Natural killer cell (primary cell): ENCODE results near the gene CATSPERB. TPM values are rescaled to one million over a fixed set of nuclear protein-coding genes. Genes with fewer than 3 reads are reported as not detected.
"Not testable (repeated sequence)": the region's sequence is repeated elsewhere in the genome, so short reads cannot be mapped to it uniquely, and the experiment has no call there.

Experiments used
- ATAC-seq, 3 donors: fragments of 150-1000 bp in 2 of 3; fragments of 200-7000 bp in 1 of 3; cut with Tn5 transposase; 1 replicate in 1 of 3; 2 replicates in 2 of 3; pipeline ENCODE4 v1.10.0; 2021; ENCODE audit warnings: mild to moderate bottlenecking in 2 of 3, moderate library complexity in 2 of 3
- DNase-seq, 2 donors: peaks; one replicate each; pipeline versions ENCODE4 v3.0.0 to v3.0.0-alpha.2; 2013 to 2021; ENCODE audit warnings: mixed read lengths in 1 of 2
- H3K27ac ChIP-seq: one replicate; pipeline ENCODE4 v1.5.1; 2013; ENCODE audit warnings: mild to moderate bottlenecking, low read length
- H3K27me3 ChIP-seq: one replicate; pipeline ENCODE4 v1.6.1; 2013; ENCODE audit warnings: low read length; ENCODE audit not compliant: control insufficient read depth, insufficient read depth
- H3K36me3 ChIP-seq: one replicate; pipeline ENCODE4 v1.6.1; 2013; ENCODE audit warnings: low read length; ENCODE audit not compliant: control insufficient read depth, insufficient read depth
- H3K4me1 ChIP-seq: one replicate; pipeline ENCODE4 v1.6.1; 2013; ENCODE audit warnings: low read length; ENCODE audit not compliant: control insufficient read depth, insufficient read depth
- H3K4me3 ChIP-seq: one replicate; pipeline ENCODE4 v1.5.1; 2013; ENCODE audit warnings: low read length
- H3K9me3 ChIP-seq: one replicate; pipeline ENCODE4 v1.6.1; 2013; ENCODE audit warnings: low read length; ENCODE audit not compliant: control insufficient read depth, insufficient read depth
- H3K27ac Mint-ChIP-seq, 2 donors: one replicate each; pipeline ENCODE4 v1.8.0; 2022; ENCODE audit warnings: mild to moderate bottlenecking in 2 of 2, mixed read lengths in 2 of 2, moderate library complexity in 1 of 2
- H3K27me3 Mint-ChIP-seq, 2 donors: one replicate each; pipeline ENCODE4 v1.8.0; 2022; ENCODE audit warnings: low read depth in 2 of 2, mixed read lengths in 2 of 2
- H3K36me3 Mint-ChIP-seq: one replicate; pipeline ENCODE4 v1.8.0; 2022; ENCODE audit warnings: mixed read lengths
- H3K4me1 Mint-ChIP-seq, 2 donors: one replicate each; pipeline ENCODE4 v1.8.0; 2022; ENCODE audit warnings: mixed read lengths in 2 of 2
- H3K4me3 Mint-ChIP-seq: one replicate; pipeline ENCODE4 v1.8.0; 2022; ENCODE audit warnings: mild to moderate bottlenecking, moderate library complexity, mixed read lengths
- H3K9me3 Mint-ChIP-seq, 2 donors: one replicate each; pipeline ENCODE4 v1.8.0; 2022; ENCODE audit warnings: mixed read lengths in 2 of 2
- CTCF ChIP-seq: fragments of 200-600 bp; IDR thresholded peaks from one replicate; pipeline ENCODE4 v1.8.0; 2022; ENCODE audit warnings: antibody characterized with exemption
- WGBS: methylation state at CpG from one replicate; pipeline ENCODE4 v1.1.7; 2013; ENCODE audit warnings: missing lambda C conversion rate; ENCODE audit not compliant: insufficient coverage; 5-methylcytosine and 5-hydroxymethylcytosine counted together
- intact Hi-C: fragments of 100-400 bp; cut with micrococcal nuclease; formaldehyde crosslinking; loops from one replicate; pipeline ENCODE4 v1.14.2; 2022
- total RNA-seq, 4 donors: library from RNA; stranded (reverse); fragments of 120-200 nt in 1 of 4; gene quantifications; one replicate each; pipeline versions ENCODE4 v1.2.3 to v1.2.4, GENCODE V29; 2013 to 2022

The CATSPERB gene
- total RNA-seq, 3 donors from 2014 or later (not counting 1 experiment from before 2014, with no cell fraction given): 3.1 to 5.8 (median 4.2) TPM

GRCh38 chr14:91599994-91600393 lies 131.9 kb downstream of the CATSPERB start:
- Mint-ChIP-seq H3K27ac (no peak overlapping the region), H3K4me3 (no peak overlapping the region), H3K27me3 (peaks cover 0 to 4% of the 10 kb centered on the region in 2 donors), H3K36me3 (no peaks in the 10 kb centered on the region), H3K4me1 (no peaks in the 10 kb centered on the region), H3K9me3 (peaks cover 0 to 2% of the 10 kb centered on the region in 2 donors)
- Histone ChIP-seq H3K27ac (no peak overlapping the region), H3K4me3 (no peak overlapping the region), H3K4me1 (no peaks in the 10 kb centered on the region), H3K36me3 (no peaks in the 10 kb centered on the region), H3K9me3 (no peaks in the 10 kb centered on the region), H3K27me3 (no peaks in the 10 kb centered on the region)
- DNase-seq (no peak), ATAC-seq (no peak)
- TF ChIP-seq CTCF: no peak
- intact Hi-C loops: no loop called here
- WGBS: 100% methylated on average over 1 of the region's 4 CpGs

DNA sequence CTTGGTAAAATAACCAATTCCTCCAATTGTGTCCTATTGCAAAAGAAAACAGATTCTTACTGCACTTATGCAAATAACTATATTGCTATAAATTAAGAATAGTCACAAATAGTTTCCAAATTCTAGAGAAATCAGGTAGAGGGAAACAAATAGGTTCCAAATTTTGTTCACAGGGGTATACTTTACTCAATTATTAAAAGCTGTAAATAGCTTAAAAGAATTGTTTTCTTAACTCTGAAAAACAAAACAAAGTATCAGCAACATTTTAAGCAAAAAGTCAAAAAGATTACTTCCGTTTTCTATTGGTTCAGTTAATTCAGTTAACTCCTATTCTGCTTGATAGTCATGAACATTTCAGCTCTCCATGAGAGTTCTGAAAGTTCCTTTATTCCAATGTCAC lies 136.2 kb downstream of the CATSPERB start:
- intact Hi-C loops: no loop called here
- no peak for TF ChIP-seq CTCF
- Histone ChIP-seq H3K27me3 (no peaks in the 10 kb centered on the region), H3K9me3 (no peaks in the 10 kb centered on the region), H3K4me3 (no peak overlapping the region), H3K27ac (no peak overlapping the region), H3K36me3 (no peaks in the 10 kb centered on the region), H3K4me1 (no peaks in the 10 kb centered on the region)
- ATAC-seq (no peak), DNase-seq (no peak)
- Mint-ChIP-seq H3K4me3 (no peak overlapping the region), H3K27ac (no peak overlapping the region), H3K27me3 (peaks cover 0 to 6% of the 10 kb centered on the region in 2 donors), H3K4me1 (peaks cover 0 to 5% of the 10 kb centered on the region in 2 donors), H3K36me3 (no peaks in the 10 kb centered on the region), H3K9me3 (peaks cover 0 to 2% of the 10 kb centered on the region in 2 donors)
- WGBS: 90% methylated on average over 1 of the region's 1 CpG

DNA sequence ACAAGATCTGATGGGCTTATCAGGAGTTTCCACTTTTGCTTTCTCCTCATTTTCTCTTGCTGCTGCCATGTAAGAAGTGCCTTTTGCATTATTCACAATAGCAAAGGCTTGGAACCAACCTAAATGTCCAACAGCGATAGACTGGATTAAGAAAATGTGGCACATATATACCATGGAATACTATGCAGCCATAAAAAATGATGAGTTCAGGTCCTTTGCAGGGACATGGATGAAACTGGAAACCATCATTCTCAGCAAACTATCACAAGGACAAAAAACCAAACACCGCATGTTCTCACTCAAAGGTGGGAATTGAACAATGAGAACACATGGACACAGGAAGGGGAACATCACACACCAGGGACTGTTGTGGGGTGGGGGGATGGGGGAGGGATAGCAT lies 137.9 kb downstream of the CATSPERB start:
- H3K9me3 Mint-ChIP-seq, H3K36me3 Mint-ChIP-seq, H3K27me3 ChIP-seq, ATAC-seq, intact Hi-C loops, H3K4me1 Mint-ChIP-seq, DNase-seq, H3K4me3 ChIP-seq, H3K27ac ChIP-seq, H3K4me1 ChIP-seq, H3K27ac Mint-ChIP-seq, H3K4me3 Mint-ChIP-seq, H3K9me3 ChIP-seq, H3K27me3 Mint-ChIP-seq, H3K36me3 ChIP-seq: not testable (repeated sequence)
- WGBS: 100% methylated on average over 1 of the region's 2 CpGs

DNA sequence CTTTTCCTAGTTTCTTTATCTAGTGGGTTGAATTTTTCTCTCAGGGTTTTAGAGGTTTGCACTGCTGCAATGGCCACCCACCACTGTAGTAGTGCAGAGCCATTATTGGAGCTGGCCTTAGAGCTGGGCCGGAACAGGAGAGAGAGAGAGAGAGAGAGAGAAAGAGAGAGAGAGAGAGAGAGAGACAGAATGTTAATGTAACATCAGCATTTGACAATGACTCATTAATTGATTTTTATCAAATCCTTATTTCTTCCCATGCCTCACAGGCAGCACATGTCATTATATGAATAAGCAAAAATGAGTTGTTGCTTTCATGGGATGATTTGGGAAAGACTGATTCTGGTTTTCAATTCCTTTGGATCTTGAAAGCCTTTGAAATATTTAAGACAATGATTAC lies 145.5 kb downstream of the CATSPERB start:
- peaks cover 2 to 3% of the 10 kb centered on the region in 2 donors for H3K9me3 Mint-ChIP-seq
- peaks cover 11 to 32% of the 10 kb centered on the region in 2 donors for H3K27me3 Mint-ChIP-seq
- no peak overlapping the region for H3K4me3 Mint-ChIP-seq
- Histone ChIP-seq H3K27ac (no peak overlapping the region), H3K4me3 (no peak overlapping the region), H3K36me3 (no peaks in the 10 kb centered on the region), H3K9me3 (no peaks in the 10 kb centered on the region), H3K4me1 (no peaks in the 10 kb centered on the region), H3K27me3 (no peaks in the 10 kb centered on the region)
- no peak overlapping the region for H3K27ac Mint-ChIP-seq
- ATAC-seq (no peak), DNase-seq (no peak)
- TF ChIP-seq CTCF: no peak
- H3K36me3 Mint-ChIP-seq: peaks cover 19% of the 10 kb centered on the region
- 100% methylated on average over 1 of the region's 1 CpG for WGBS
- no peaks in the 10 kb centered on the region for H3K4me1 Mint-ChIP-seq
- intact Hi-C loops: no loop called here
